Activated naive CD8-positive, alpha-beta T cell treated with anti-CD3 and anti-CD28 coated beads, Interleukin-2, amount 10 ng/mL, durations not matched to agents 7 days and 5 days (primary cell): ENCODE data around the gene ZNF613. TPM values are rescaled to one million over a fixed set of nuclear protein-coding genes. Genes with fewer than 3 reads are reported as not detected.
A peak's percentile ranks its signal among the peaks of the same experiment; 100 is the strongest.
"Not testable (repeated sequence)": the region's sequence is repeated elsewhere in the genome, so short reads cannot be mapped to it uniquely, and the experiment has no call there.

Source experiments
- ATAC-seq: fragments of 150-1000 bp; cut with Tn5 transposase; one replicate; pipeline ENCODE4 v1.10.0; 2021; ENCODE audit warnings: low read depth, moderate library complexity
- POLR2A ChIA-PET: fragments of 350-600 bp; sonication (Branson Sonifier 250); formaldehyde crosslinking; loops from one replicate; lab custom pipeline; 2021; ENCODE audit warnings: antibody characterized with exemption; lab: Charles Lee
- DNase-seq: peaks from one replicate; pipeline ENCODE4 v3.0.0; 2021
- H3K27ac Mint-ChIP-seq: one replicate; pipeline ENCODE4 v1.8.0; 2022; ENCODE audit warnings: mild to moderate bottlenecking, mixed read lengths
- H3K27me3 Mint-ChIP-seq: one replicate; pipeline ENCODE4 v1.8.0; 2022; ENCODE audit warnings: mild to moderate bottlenecking, moderate library complexity, mixed read lengths
- H3K36me3 Mint-ChIP-seq: one replicate; pipeline ENCODE4 v1.8.0; 2021; ENCODE audit warnings: mild to moderate bottlenecking, mixed read lengths
- H3K4me1 Mint-ChIP-seq: one replicate; pipeline ENCODE4 v1.8.0; 2021; ENCODE audit warnings: mixed read lengths
- H3K4me3 Mint-ChIP-seq: one replicate; pipeline ENCODE4 v1.8.0; 2022; ENCODE audit warnings: mild to moderate bottlenecking, moderate library complexity, mixed read lengths
- H3K9me3 Mint-ChIP-seq: one replicate; pipeline ENCODE4 v1.8.0; 2021; ENCODE audit warnings: mixed read lengths
- total RNA-seq, 2 experiments: library from RNA; stranded (reverse); gene quantifications; one replicate each; pipeline ENCODE4 v1.2.3, GENCODE V29; 2021

ZNF613 gene
- total RNA-seq, 2 experiments from 2014 or later = 6.5 to 8.4 TPM

DNA sequence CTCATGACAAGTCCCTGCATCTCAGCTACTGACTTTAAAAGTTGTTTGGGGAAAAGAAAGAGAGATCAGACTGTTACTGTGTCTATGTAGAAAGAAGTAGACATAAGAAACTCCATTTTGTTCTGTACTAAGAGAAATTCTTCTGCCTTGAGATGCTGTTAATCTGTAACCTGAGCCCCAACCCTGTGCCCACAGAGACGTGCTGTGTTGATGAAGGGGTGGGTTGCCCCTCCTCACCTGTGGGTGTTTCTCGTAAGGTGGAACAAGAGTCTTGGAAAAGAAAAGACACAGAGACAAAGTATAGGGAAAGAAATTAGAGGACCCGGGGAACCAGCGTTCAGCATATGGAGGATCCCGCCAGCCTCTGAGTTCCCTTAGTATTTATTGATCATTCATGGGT, 19.3 kb upstream of the ZNF613 start:
- Mint-ChIP-seq H3K4me1 (peaks cover 11% of the 10 kb centered on the region), H3K9me3 (peaks cover 34% of the 10 kb centered on the region), H3K36me3 (peaks cover 21% of the 10 kb centered on the region)
- H3K27ac Mint-ChIP-seq, ATAC-seq, DNase-seq, H3K4me3 Mint-ChIP-seq, H3K27me3 Mint-ChIP-seq, POLR2A ChIA-PET: not testable (repeated sequence)

DNA sequence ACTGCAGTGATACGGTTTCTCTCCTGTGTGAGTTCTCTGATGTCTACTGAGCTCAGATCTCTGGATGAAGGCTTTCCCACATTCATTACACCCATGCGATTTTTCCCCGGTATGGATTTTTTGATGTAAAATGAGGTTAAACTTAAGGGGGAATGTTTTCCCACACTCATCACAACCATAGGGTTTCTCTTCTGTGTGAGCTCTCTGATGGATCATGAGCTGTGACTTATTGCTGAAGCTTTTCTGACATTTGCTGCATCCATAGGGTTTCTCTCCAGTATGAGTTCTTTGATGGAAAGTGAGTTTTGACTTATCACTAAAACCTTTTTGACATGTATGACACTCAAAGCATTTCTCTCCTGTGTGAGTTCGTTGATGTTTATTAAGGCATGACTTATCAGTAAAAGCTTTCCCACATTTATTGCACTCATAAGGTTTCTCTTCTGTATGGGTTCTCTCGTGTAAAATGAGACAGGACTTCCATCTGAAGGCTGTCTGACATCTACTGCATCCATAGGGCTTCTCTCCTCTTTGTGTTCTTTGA, 11.9 kb upstream of the ZNF613 start:
- Mint-ChIP-seq H3K4me1 (no peaks in the 10 kb centered on the region), H3K27ac (no peak overlapping the region), H3K4me3 (no peak overlapping the region), H3K9me3 (peaks cover 50% of the 10 kb centered on the region), H3K27me3 (no peaks in the 10 kb centered on the region), H3K36me3 (peaks cover 5% of the 10 kb centered on the region)
- ATAC-seq (no peak), DNase-seq (no peak)
- POLR2A ChIA-PET = no interaction called here

DNA sequence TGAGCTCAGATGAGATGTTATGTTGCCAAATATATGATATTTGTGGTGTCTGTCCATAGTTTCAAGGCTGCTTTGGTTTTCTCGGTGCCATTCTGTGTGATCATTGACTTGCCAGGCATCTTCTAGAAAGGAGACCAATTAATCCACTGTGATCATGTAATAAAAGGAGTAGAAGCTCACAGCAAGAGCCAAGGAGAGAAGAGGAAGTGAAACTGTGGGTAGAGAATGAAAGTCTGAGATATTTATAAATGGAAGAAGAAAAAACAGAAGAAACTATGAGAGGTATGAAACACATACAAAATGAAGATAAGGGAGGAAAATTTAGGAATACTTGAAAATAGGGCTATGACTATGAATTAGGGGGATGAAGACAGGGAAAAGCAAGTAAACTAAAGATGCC, 11.1 kb upstream of the ZNF613 start:
- no peak overlapping the region for H3K4me3 Mint-ChIP-seq
- no peaks in the 10 kb centered on the region for H3K27me3 Mint-ChIP-seq
- peaks cover 5% of the 10 kb centered on the region for H3K36me3 Mint-ChIP-seq
- POLR2A ChIA-PET = no interaction called here
- peaks cover 53% of the 10 kb centered on the region for H3K9me3 Mint-ChIP-seq
- no peak overlapping the region for H3K27ac Mint-ChIP-seq
- DNase-seq = no peak
- ATAC-seq = no peak
- no peaks in the 10 kb centered on the region for H3K4me1 Mint-ChIP-seq

DNA sequence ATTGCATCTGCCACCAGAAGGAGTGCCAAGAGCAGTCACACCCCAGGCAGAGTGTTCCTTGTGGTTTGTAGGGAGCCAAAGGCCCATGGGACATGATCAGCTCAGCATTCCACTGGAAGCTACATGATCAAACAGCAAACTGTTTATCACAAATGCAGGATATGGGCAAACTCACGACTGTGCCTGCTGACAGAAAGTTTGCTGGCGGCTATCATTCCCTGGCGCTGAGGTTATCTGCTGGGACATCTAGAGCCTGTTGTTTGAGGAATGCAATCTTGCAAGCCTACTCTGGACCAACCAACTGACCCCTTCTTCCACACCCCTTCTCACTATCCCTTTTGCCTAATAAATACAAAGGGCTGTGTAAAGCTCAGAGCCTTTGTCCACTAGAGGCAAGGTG, 7.7 kb upstream of the ZNF613 start:
- no peak for DNase-seq
- ATAC-seq = no peak
- Mint-ChIP-seq H3K4me3 (no peak overlapping the region), H3K36me3 (peaks cover 3% of the 10 kb centered on the region), H3K27me3 (no peaks in the 10 kb centered on the region), H3K4me1 (no peaks in the 10 kb centered on the region), H3K9me3 (peaks cover 58% of the 10 kb centered on the region), H3K27ac (no peak overlapping the region)
- POLR2A ChIA-PET = no interaction called here

DNA sequence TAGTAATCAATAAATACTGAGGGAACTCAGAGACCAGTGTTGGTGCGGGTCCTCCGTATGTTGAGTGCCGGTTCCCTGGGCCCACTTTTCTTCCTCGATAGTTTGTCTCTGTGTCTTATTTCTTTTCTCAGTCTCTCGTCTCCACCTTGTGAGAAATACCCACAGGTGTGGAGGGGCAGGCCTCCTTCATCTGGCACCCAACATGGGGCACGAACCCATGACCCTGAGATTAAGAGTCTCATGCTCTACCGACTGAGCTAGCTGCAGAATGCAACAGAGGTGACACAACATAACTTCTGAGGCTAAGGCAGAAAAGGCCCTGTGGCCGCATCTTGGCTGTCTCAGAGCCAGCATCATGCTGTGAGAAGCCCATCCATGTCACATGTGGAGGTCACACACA, 5.3 kb upstream of the ZNF613 start:
- H3K27me3 Mint-ChIP-seq = no peaks in the 10 kb centered on the region
- POLR2A ChIA-PET = no interaction called here
- peaks cover 9% of the 10 kb centered on the region for H3K36me3 Mint-ChIP-seq
- H3K27ac Mint-ChIP-seq = no peak overlapping the region
- H3K4me1 Mint-ChIP-seq = peaks cover 7% of the 10 kb centered on the region
- DNase-seq = no peak
- no peak for ATAC-seq
- H3K9me3 Mint-ChIP-seq = peaks cover 52% of the 10 kb centered on the region
- H3K4me3 Mint-ChIP-seq = no peak overlapping the region

DNA sequence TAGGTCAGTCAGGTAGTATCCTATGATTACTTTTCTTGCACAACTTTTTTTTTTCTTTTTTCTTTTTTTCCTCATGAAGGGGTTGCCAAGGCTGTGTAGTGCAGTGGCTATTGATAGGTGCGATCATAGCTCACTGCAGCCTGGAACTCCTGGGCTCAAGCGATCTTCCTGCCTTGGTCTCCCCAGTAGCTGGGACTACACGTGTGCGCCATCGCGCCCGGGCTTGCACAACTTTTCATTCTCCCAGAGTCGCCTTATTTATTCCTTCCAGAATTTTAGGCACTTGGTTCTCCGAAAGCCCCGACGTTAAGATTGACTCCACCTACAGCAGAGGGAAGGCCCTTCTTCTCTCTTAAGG, 867 bp upstream of the ZNF613 start:
- Mint-ChIP-seq H3K27ac (peak overlapping the region; percentile 92), H3K27me3 (no peaks in the 10 kb centered on the region), H3K4me1 (peaks cover 14% of the 10 kb centered on the region), H3K9me3 (peaks cover 38% of the 10 kb centered on the region), H3K36me3 (peaks cover 40% of the 10 kb centered on the region), H3K4me3 (peak overlapping the region; percentile 94)
- ATAC-seq (no peak), DNase-seq (no peak)
- POLR2A ChIA-PET = interaction anchor here (0.8 kb wide), 1 partner anchor 245 kb away, joined by 3 read pairs; the partner anchor contains the start of gene ZNF836

DNA sequence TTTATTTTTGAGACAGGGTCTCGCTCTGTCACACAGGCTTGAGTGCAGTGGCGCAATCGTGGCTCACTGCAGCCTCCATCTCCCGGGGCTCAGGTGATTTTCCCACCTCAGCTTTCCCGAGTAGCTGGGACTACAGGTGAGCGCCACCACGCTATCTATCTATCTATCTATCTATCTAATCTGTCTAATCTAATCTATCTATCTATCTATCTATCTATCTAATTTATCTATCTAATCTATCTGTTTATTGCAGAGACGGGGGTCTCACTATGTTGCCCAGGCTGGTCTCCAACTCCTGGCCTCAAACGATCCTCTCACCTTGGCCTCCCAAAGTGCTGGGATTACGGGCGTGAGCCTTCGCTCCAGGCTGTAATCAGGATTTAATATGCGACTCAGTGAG, 587 bp downstream of the ZNF613 start:
- POLR2A ChIA-PET = no interaction called here
- H3K36me3 Mint-ChIP-seq = peaks cover 52% of the 10 kb centered on the region
- H3K27me3 Mint-ChIP-seq = no peaks in the 10 kb centered on the region
- no peak for ATAC-seq
- H3K27ac Mint-ChIP-seq = peak overlapping the region; percentile 92
- peaks cover 32% of the 10 kb centered on the region for H3K9me3 Mint-ChIP-seq
- H3K4me1 Mint-ChIP-seq = peaks cover 14% of the 10 kb centered on the region
- H3K4me3 Mint-ChIP-seq = peak overlapping the region; percentile 94
- no peak for DNase-seq

DNA sequence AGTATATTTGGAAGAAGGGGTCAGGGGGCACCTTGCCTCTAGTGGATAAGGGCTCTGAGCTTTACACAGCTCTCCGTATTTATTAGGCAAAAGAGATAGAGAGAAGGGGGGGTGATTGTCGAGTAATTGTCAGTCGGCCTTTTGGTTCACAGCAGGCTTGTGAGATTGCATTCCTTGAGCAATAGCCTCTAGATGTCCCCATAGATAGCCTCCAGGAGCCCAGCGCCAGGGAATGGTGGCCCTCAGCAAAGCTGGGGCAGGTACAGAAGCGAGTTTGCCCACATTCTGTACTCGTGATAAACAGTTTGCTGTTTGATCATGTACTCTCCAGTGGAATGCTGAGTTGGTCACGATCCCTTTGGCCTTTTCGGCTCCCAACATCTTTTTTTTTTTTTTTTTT, 4.6 kb downstream of the ZNF613 start:
- Mint-ChIP-seq H3K9me3 (peaks cover 23% of the 10 kb centered on the region), H3K27me3 (no peaks in the 10 kb centered on the region), H3K4me1 (peaks cover 7% of the 10 kb centered on the region), H3K27ac (no peak overlapping the region), H3K4me3 (no peak overlapping the region), H3K36me3 (peaks cover 81% of the 10 kb centered on the region)
- no peak for DNase-seq
- POLR2A ChIA-PET = no interaction called here
- no peak for ATAC-seq

DNA sequence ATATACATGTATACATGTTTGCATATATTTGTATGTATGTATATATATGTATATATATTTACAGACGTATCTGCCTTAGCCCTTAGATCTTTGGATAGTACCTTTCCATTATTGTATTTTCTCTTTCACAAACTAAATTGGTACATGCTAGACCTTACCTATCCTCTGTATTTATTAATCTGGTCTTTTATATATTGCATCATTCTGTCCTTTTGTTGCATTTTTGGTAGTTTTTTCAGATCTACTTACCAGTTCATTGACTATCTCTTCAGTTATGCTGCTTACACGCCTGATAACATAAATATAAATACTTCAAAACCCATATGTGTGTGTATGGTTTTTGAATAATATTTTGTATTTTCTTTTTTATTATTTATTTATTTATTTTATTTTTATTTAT, 11.7 kb downstream of the ZNF613 start:
- peaks cover 49% of the 10 kb centered on the region for H3K9me3 Mint-ChIP-seq
- no peaks in the 10 kb centered on the region for H3K4me1 Mint-ChIP-seq
- no peak overlapping the region for H3K4me3 Mint-ChIP-seq
- no peak for ATAC-seq
- DNase-seq = no peak
- POLR2A ChIA-PET = no interaction called here
- no peak overlapping the region for H3K27ac Mint-ChIP-seq
- peaks cover 93% of the 10 kb centered on the region for H3K36me3 Mint-ChIP-seq
- no peaks in the 10 kb centered on the region for H3K27me3 Mint-ChIP-seq

DNA sequence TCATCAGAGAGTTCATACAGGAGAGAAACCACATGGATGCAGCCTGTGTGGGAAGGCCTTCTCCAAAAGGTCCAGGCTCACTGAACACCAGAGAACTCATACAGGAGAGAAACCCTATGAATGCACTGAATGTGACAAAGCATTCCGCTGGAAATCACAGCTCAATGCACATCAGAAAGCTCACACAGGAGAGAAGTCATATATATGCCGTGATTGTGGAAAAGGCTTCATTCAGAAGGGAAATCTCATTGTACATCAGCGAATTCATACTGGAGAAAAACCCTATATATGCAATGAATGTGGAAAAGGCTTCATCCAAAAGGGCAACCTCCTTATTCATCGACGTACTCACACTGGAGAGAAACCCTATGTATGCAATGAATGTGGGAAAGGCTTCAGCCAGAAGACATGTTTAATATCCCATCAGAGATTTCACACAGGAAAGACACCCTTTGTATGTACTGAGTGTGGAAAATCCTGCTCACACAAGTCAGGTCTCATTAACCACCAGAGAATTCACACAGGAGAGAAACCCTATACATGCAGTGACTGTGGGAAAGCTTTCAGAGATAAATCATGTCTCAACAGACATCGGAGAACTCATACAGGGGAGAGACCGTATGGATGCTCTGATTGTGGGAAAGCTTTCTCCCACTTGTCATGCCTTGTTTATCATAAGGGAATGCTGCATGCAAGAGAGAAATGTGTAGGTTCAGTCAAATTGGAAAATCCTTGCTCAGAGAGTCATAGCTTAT, 17.7 kb downstream of the ZNF613 start:
- DNase-seq (no peak), ATAC-seq (no peak)
- Mint-ChIP-seq H3K9me3 (peaks cover 69% of the 10 kb centered on the region), H3K27ac (no peak overlapping the region), H3K4me1 (peaks cover 1% of the 10 kb centered on the region), H3K36me3 (peaks cover 68% of the 10 kb centered on the region), H3K27me3 (no peaks in the 10 kb centered on the region), H3K4me3 (no peak overlapping the region)
- POLR2A ChIA-PET = no interaction called here

DNA sequence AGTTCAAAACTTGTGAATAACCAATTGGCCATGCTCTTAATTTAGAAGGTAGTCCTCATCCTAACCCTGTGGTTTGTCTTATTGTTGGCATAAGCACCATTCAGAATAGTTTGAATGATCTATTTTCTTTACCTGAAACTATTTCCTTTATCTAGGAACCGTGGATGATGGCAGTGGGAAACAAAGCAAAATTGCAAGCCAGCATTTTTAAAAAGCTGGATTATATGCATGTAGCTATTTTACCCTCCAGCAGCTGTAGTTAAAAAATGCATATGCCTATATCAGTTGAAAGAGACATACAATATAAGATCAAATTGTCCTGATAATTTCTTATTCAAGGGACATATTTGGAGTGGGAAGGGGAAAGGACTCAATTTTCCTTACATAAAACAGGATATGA, 19.3 kb downstream of the ZNF613 start:
- POLR2A ChIA-PET = no interaction called here
- Mint-ChIP-seq H3K9me3 (peaks cover 61% of the 10 kb centered on the region), H3K4me1 (peaks cover 1% of the 10 kb centered on the region), H3K4me3 (no peak overlapping the region), H3K27ac (no peak overlapping the region), H3K36me3 (peaks cover 53% of the 10 kb centered on the region), H3K27me3 (no peaks in the 10 kb centered on the region)
- no peak for DNase-seq
- no peak for ATAC-seq

DNA sequence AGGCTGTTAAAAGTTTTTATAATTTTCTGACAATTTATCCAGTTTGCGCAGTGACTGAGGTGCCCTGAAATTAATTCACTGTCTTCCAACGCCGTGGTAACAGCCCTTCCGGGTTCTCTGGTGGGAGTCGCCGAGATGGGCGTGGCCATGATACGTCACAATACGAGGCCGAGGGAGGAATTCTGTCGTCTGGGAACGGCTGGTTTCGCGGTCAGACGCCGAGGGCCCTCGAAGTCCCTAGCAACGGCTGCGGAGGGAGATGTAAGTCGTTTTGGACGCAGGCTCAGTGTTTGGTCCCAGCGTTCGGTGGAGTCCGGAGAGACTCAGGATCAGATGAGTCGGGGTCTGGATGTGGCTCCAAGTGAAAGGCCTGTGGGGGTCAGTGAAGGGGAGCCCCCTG, 21.7 kb downstream of the ZNF613 start:
- Mint-ChIP-seq H3K4me1 (peaks cover 1% of the 10 kb centered on the region), H3K27ac (no peak overlapping the region), H3K4me3 (no peak overlapping the region), H3K9me3 (peaks cover 51% of the 10 kb centered on the region), H3K27me3 (no peaks in the 10 kb centered on the region), H3K36me3 (peaks cover 30% of the 10 kb centered on the region)
- POLR2A ChIA-PET = no interaction called here
- DNase-seq (no peak), ATAC-seq (no peak)

DNA sequence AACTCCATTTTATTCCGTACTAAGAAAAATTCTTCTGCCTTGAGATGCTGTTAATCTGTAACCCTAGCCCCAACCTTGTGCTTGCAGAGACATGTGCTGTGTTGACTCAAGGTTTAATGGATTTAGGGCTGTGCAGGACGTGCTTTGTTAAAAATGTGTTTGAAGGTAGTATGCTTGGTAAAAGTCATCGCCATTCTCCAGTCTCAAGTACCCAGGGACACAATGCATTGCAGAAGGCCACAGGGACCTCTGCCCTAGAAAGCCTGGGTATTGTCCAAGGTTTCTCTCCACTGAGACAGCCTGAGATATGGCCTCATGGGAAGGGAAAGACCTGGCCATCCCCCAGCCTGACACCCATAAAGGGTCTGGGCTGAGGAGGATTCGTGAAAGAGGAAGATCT, 30.6 kb downstream of the ZNF613 start:
- H3K9me3 Mint-ChIP-seq = peaks cover 40% of the 10 kb centered on the region
- POLR2A ChIA-PET, ATAC-seq, H3K4me3 Mint-ChIP-seq, H3K27ac Mint-ChIP-seq, H3K4me1 Mint-ChIP-seq, DNase-seq, H3K27me3 Mint-ChIP-seq: not testable (repeated sequence)
- peaks cover 18% of the 10 kb centered on the region for H3K36me3 Mint-ChIP-seq

DNA sequence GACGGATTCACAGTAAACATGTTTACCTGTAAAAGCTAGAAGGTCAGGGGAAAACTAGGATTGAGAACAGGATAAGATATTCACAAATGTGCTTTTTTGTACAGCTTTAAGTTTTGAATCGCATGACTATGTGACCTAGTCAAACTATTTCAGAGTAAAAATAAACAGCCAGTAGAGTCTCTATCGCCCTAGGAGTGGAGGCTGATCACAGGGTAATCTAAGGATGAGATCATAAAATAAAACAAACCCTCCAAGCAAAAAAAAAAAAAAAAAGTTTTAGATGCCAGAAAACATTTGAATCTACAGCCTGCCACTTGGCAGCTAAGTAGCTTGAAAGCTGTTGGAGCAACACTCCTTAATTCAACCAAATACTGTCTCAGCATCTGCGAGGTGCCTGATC, 32.5 kb downstream of the ZNF613 start:
- H3K4me3 Mint-ChIP-seq = no peak overlapping the region
- H3K27ac Mint-ChIP-seq = no peak overlapping the region
- H3K36me3 Mint-ChIP-seq = peaks cover 30% of the 10 kb centered on the region
- H3K27me3 Mint-ChIP-seq = no peaks in the 10 kb centered on the region
- POLR2A ChIA-PET = no interaction called here
- ATAC-seq = no peak
- H3K4me1 Mint-ChIP-seq = no peaks in the 10 kb centered on the region
- H3K9me3 Mint-ChIP-seq = peaks cover 41% of the 10 kb centered on the region
- DNase-seq = no peak
